HCT116 (cell line): ENCODE results near the gene CNST. TPM values are rescaled to one million over a fixed set of nuclear protein-coding genes. Genes with fewer than 3 reads are reported as not detected.

Experiments
- ATAC-seq: fragments of 200-7000 bp; cut with Tn5 transposase; 2 replicates; pipeline ENCODE4 v1.9.1; 2020; ENCODE audit warnings: mild to moderate bottlenecking, moderate library complexity
- BruUV-seq: library from RNA; stranded (reverse); fragments of 400-500 nt; replicated peaks from 2 replicates; lab custom pipeline; 2021; lab: Mats Ljungman, UMichigan
- CTCF ChIA-PET: fragments of 300-600 bp; sonication (Branson Sonifier 250); formaldehyde crosslinking; loops from one replicate; lab custom pipeline; 2021; ENCODE audit warnings: antibody characterized with exemption; lab: Charles Lee
- POLR2A ChIA-PET: fragments of 300-600, 350-600 bp; sonication (Branson Sonifier 250); formaldehyde crosslinking; loops from one replicate; lab custom pipeline; 2021; ENCODE audit warnings: antibody characterized with exemption; lab: Charles Lee
- RAD21 ChIA-PET, 2 experiments: fragments of 300-600 bp; sonication (Branson Sonifier 250); formaldehyde crosslinking; loops; one replicate each; lab custom pipeline; 2023; ENCODE audit warnings: low total read pairs in 2 of 2; ENCODE audit not compliant: uncharacterized antibody in 2 of 2, unreplicated experiment in 2 of 2, low non-redundant PET in 1 of 2; lab: Charles Lee
- DNase-seq: peaks from one replicate; pipeline ENCODE4 v3.0.0-alpha.2; 2010; ENCODE audit warnings: low read depth, low spot score
- H2AFZ ChIP-seq: fragments of 200-600 bp; shearing (Covaris generic), sonication (generic); 2 replicates; pipeline ENCODE4 v1.6.1; 2017; ENCODE audit warnings: low read depth, mixed run types, mixed read lengths, antibody characterized with exemption, low read length; ENCODE audit not compliant: poor library complexity, severe bottlenecking
- H3K27ac ChIP-seq: 2 replicates; pipeline ENCODE4 v1.5.1; 2012; ENCODE audit warnings: low read depth, low read length
- H3K27me3 ChIP-seq: fragments of 200-600 bp; sonication (generic); 2 replicates; pipeline ENCODE4 v1.6.1; 2016; ENCODE audit warnings: mixed run types, low read length, mixed read lengths; ENCODE audit not compliant: insufficient read depth
- H3K36me3 ChIP-seq, 2 experiments: fragments of 200-500 bp in 1 of 2; fragments of 200-600 bp in 1 of 2; sonication (Bioruptor generic) in 1 of 2; sonication (generic) in 1 of 2; 2 replicates each; pipeline versions ENCODE4 v1.5.1 to v1.6.1; 2014 to 2016; ENCODE audit warnings: low read length in 2 of 2, inconsistent platforms in 1 of 2, mixed read lengths in 1 of 2, mixed run types in 1 of 2; ENCODE audit not compliant: insufficient read depth in 2 of 2, control insufficient read depth in 1 of 2
- H3K4me1 ChIP-seq, 2 experiments: fragments of 200-600 bp in 1 of 2; sonication (generic) in 1 of 2; 2 replicates each; pipeline versions ENCODE4 v1.5.1 to v1.6.1; 2012 to 2017; ENCODE audit warnings: low read length in 2 of 2, inconsistent platforms in 1 of 2, mild to moderate bottlenecking in 1 of 2, mixed read lengths in 1 of 2, mixed run types in 1 of 2, moderate library complexity in 1 of 2; ENCODE audit not compliant: insufficient read depth in 2 of 2, control insufficient read depth in 1 of 2
- H3K4me2 ChIP-seq: fragments of 200-600 bp; sonication (generic); 2 replicates; pipeline ENCODE4 v1.6.1; 2017; ENCODE audit warnings: mixed run types, low read length, mixed read lengths
- H3K4me3 ChIP-seq, 2 experiments: fragments of 200-600 bp in 1 of 2; sonication (generic) in 1 of 2; replicated peaks in 1 of 2; 2 replicates each; pipeline ENCODE4 v1.5.1; 2011 to 2016; ENCODE audit warnings: low read length in 2 of 2, control low read depth in 1 of 2, low read depth in 1 of 2, mild to moderate bottlenecking in 1 of 2, mixed read lengths in 1 of 2, mixed run types in 1 of 2
- H3K79me2 ChIP-seq: fragments of 200-600 bp; sonication (generic); 2 replicates; pipeline ENCODE4 v1.6.1; 2017; ENCODE audit warnings: mild to moderate bottlenecking, mixed run types, low read length, moderate library complexity, mixed read lengths; ENCODE audit not compliant: insufficient read depth
- H3K9ac ChIP-seq: fragments of 200-600 bp; sonication (generic); 2 replicates; pipeline ENCODE4 v1.6.1; 2016; ENCODE audit warnings: low read length, mixed read lengths
- H3K9me2 ChIP-seq: fragments of 200-600 bp; sonication (generic), shearing (Covaris generic); 2 replicates; pipeline ENCODE4 v1.6.1; 2017; ENCODE audit warnings: mixed run types, mild to moderate bottlenecking, moderate library complexity; ENCODE audit not compliant: insufficient read depth
- H3K9me3 ChIP-seq, 2 experiments: fragments of 200-500 bp in 1 of 2; fragments of 200-600 bp in 1 of 2; sonication (Bioruptor generic) in 1 of 2; sonication (generic) in 1 of 2; 2 replicates each; pipeline ENCODE4 v1.6.1; 2014 to 2017; ENCODE audit warnings: low read length in 2 of 2, mixed read lengths in 2 of 2, inconsistent platforms in 1 of 2, low read depth in 1 of 2, mild to moderate bottlenecking in 1 of 2, mixed run types in 1 of 2, moderate library complexity in 1 of 2; ENCODE audit not compliant: control insufficient read depth in 1 of 2, insufficient read depth in 1 of 2
- H4K20me1 ChIP-seq: fragments of 200-600 bp; sonication (generic), shearing (Covaris generic); 2 replicates; pipeline ENCODE4 v1.6.1; 2017; ENCODE audit warnings: mixed run types, mild to moderate bottlenecking, moderate library complexity; ENCODE audit not compliant: insufficient read depth
- CBX3 ChIP-seq: IDR thresholded peaks from 2 replicates; pipeline ENCODE4 v1.6.1; 2012; ENCODE audit warnings: low read depth
- CEBPB ChIP-seq: IDR thresholded peaks from 2 replicates; pipeline ENCODE4 v1.6.1; 2012; ENCODE audit warnings: low read depth
- ELF1 ChIP-seq: IDR thresholded peaks from 2 replicates; pipeline ENCODE4 v1.6.1; 2012; ENCODE audit warnings: low read depth, borderline replicate concordance
- EZH2 ChIP-seq: fragments of 200-600 bp; sonication (generic); IDR thresholded peaks from 2 replicates; pipeline ENCODE4 v1.6.1; 2017; ENCODE audit warnings: antibody characterized with exemption, mixed run types
- EZH2phosphoT487 ChIP-seq: fragments of 200-600 bp; IDR thresholded peaks from 2 replicates; pipeline ENCODE4 v1.6.1; 2018; ENCODE audit warnings: antibody characterized with exemption, borderline replicate concordance
- FOSL1 ChIP-seq: IDR thresholded peaks from 2 replicates; pipeline ENCODE4 v1.6.1; 2012; ENCODE audit warnings: low read depth
- JUND ChIP-seq: IDR thresholded peaks from 2 replicates; pipeline ENCODE4 v1.6.1; 2012
- POLR2AphosphoS5 ChIP-seq: IDR thresholded peaks from 2 replicates; pipeline ENCODE4 v1.6.1; 2011; ENCODE audit warnings: mild to moderate bottlenecking, low read depth, low read length, moderate library complexity
- RAD21 ChIP-seq: IDR thresholded peaks from 2 replicates; pipeline ENCODE4 v1.6.1; 2012; ENCODE audit warnings: low read depth, mild to moderate bottlenecking
- SIN3A ChIP-seq: IDR thresholded peaks from 2 replicates; pipeline ENCODE4 v1.6.1; 2012; ENCODE audit warnings: low read depth
- SP1 ChIP-seq: IDR thresholded peaks from 2 replicates; pipeline ENCODE4 v1.6.1; 2012; ENCODE audit warnings: low read depth
- SRF ChIP-seq: IDR thresholded peaks from 2 replicates; pipeline ENCODE4 v1.6.1; 2012; ENCODE audit warnings: low read depth
- intact Hi-C: fragments of 100-400 bp; cut with micrococcal nuclease; formaldehyde crosslinking; loops from 2 replicates; pipeline ENCODE4 v1.10.0; 2022
- total RNA-seq: library from RNA; stranded (reverse); gene quantifications from one replicate; pipeline ENCODE4 v1.2.1, GENCODE V29; 2021; ENCODE audit not compliant: unreplicated experiment
- TF ChIP-seq, protein P1 (sequence below): IDR thresholded peaks from 2 replicates; pipeline ENCODE4 v1.6.1; 2012
- TF ChIP-seq, protein P2 (sequence below), 3 experiments: fragments of 200-600 bp in 1 of 3; sonication (generic) in 1 of 3; IDR thresholded peaks in 2 of 3; conservative IDR thresholded peaks in 1 of 3; 2 replicates each; pipeline ENCODE4 v1.5.1; 2012 to 2017; ENCODE audit warnings: low read depth in 2 of 3, low read length in 2 of 3, antibody characterized with exemption in 1 of 3, borderline replicate concordance in 1 of 3, control low read depth in 1 of 3, mild to moderate bottlenecking in 1 of 3, mixed read lengths in 1 of 3, mixed run types in 1 of 3, moderate library complexity in 1 of 3; ENCODE audit not compliant: insufficient read depth in 1 of 3
- TF ChIP-seq, protein P3 (sequence below): IDR thresholded peaks from 2 replicates; pipeline ENCODE4 v1.6.1; 2012
- TF ChIP-seq, protein P4 (sequence below): IDR thresholded peaks from 2 replicates; pipeline ENCODE4 v1.6.1; 2012; ENCODE audit warnings: low read depth

Gene CNST
- total RNA-seq, 1 experiment from 2014 or later, result 13.5 TPM

DNA sequence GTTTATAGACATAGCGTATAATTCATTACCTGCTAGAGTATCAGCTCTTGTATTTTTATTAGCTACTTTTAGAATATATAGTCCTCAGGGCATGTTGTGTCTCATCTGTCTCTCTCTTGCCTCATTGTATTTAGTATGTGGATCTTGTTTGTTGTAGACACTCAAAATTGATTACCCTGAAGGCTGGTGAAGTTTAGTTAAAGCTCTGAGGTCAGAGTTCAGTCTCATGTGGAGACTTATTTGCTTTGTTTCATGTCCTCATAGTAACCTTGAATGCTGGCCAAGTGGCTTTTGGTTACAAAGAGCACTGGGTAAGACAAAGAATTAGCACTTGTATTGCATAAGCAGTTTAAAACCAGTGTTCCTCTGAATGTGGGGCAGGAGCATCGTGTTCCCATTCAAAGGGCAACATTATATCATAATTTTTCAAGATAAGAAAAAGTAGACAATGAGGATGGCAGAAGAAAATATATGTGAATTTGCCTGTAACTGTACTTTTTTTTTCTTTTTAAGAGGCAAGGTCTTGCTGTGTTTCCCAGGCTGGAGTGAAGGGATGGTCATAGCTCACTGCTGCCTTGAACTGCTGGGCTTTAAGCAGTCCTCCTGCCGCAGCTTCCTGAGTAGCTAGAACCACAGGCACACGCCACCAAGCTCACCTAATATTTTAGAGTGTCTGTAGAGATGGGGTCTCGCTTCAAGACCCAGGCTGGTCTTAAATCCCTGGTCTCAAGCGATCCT is 17.4 kb downstream of the CNST start:
- intact Hi-C loops, result no loop called here
- no peaks in the 10 kb centered on the region for H3K4me1 ChIP-seq
- ATAC-seq, result no peak

DNA sequence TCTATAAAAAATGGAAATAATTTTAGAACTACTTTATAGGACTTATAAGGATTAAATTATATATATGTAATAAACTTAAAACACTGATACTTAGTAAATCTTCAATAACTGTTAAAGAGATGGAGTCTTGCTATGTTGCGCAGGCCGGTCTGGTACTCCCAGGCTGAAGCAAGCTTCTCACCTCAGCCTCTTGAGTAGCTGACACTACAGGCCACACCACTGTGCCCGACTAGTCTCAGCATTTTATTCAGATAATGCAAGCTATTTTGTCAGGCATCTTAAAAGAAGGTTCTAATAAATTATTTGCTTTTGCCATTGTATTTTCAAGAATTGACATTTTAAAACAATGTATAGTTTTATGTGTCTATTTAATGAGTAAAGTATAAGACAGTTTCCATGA is 20.8 kb downstream of the CNST start:
- intact Hi-C loops, result no loop called here
- ChIA-PET CTCF (no interaction called here), POLR2A (no interaction called here), RAD21 (no interaction called here)
- Histone ChIP-seq H3K4me1 (no peaks in the 10 kb centered on the region), H4K20me1 (no peaks in the 10 kb centered on the region), H3K27me3 (no peaks in the 10 kb centered on the region), H3K79me2 (peaks cover 3% of the 10 kb centered on the region), H3K36me3 (no peaks in the 10 kb centered on the region), H3K9me2 (no peaks in the 10 kb centered on the region), H2AFZ (no peak overlapping the region), H3K27ac (no peak overlapping the region), H3K4me2 (no peak overlapping the region), H3K9ac (no peak overlapping the region), H3K9me3 (no peaks in the 10 kb centered on the region), H3K4me3 (no peak overlapping the region)
- no TSS peak for BruUV-seq
- no peak for ATAC-seq
- DNase-seq, result no peak
- TF ChIP-seq SP1 (no peak), RAD21 (no peak), POLR2AphosphoS5 (no peak), CEBPB (no peak), SIN3A (no peak), EZH2phosphoT487 (no peak), FOSL1 (no peak), EZH2 (no peak), CBX3 (no peak), JUND (no peak), ELF1 (no peak), SRF (no peak)
- TF ChIP-seq, protein P1, sequence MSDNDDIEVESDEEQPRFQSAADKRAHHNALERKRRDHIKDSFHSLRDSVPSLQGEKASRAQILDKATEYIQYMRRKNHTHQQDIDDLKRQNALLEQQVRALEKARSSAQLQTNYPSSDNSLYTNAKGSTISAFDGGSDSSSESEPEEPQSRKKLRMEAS, result no peak
- TF ChIP-seq, protein P2, sequence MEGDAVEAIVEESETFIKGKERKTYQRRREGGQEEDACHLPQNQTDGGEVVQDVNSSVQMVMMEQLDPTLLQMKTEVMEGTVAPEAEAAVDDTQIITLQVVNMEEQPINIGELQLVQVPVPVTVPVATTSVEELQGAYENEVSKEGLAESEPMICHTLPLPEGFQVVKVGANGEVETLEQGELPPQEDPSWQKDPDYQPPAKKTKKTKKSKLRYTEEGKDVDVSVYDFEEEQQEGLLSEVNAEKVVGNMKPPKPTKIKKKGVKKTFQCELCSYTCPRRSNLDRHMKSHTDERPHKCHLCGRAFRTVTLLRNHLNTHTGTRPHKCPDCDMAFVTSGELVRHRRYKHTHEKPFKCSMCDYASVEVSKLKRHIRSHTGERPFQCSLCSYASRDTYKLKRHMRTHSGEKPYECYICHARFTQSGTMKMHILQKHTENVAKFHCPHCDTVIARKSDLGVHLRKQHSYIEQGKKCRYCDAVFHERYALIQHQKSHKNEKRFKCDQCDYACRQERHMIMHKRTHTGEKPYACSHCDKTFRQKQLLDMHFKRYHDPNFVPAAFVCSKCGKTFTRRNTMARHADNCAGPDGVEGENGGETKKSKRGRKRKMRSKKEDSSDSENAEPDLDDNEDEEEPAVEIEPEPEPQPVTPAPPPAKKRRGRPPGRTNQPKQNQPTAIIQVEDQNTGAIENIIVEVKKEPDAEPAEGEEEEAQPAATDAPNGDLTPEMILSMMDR (IDR thresholded peaks at IDR 0.05 in 2 of 3, conservative IDR thresholded peaks at IDR 0.05 in 1 of 3; ENCODE audit: borderline replicate concordance in 1 of 3, insufficient read depth in 1 of 3, low read depth in 2 of 3, low read length in 2 of 3), result no peak
- TF ChIP-seq, protein P3, sequence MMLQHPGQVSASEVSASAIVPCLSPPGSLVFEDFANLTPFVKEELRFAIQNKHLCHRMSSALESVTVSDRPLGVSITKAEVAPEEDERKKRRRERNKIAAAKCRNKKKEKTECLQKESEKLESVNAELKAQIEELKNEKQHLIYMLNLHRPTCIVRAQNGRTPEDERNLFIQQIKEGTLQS, result no peak
- TF ChIP-seq, protein P4, sequence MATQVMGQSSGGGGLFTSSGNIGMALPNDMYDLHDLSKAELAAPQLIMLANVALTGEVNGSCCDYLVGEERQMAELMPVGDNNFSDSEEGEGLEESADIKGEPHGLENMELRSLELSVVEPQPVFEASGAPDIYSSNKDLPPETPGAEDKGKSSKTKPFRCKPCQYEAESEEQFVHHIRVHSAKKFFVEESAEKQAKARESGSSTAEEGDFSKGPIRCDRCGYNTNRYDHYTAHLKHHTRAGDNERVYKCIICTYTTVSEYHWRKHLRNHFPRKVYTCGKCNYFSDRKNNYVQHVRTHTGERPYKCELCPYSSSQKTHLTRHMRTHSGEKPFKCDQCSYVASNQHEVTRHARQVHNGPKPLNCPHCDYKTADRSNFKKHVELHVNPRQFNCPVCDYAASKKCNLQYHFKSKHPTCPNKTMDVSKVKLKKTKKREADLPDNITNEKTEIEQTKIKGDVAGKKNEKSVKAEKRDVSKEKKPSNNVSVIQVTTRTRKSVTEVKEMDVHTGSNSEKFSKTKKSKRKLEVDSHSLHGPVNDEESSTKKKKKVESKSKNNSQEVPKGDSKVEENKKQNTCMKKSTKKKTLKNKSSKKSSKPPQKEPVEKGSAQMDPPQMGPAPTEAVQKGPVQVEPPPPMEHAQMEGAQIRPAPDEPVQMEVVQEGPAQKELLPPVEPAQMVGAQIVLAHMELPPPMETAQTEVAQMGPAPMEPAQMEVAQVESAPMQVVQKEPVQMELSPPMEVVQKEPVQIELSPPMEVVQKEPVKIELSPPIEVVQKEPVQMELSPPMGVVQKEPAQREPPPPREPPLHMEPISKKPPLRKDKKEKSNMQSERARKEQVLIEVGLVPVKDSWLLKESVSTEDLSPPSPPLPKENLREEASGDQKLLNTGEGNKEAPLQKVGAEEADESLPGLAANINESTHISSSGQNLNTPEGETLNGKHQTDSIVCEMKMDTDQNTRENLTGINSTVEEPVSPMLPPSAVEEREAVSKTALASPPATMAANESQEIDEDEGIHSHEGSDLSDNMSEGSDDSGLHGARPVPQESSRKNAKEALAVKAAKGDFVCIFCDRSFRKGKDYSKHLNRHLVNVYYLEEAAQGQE, result no peak

More for the DNA sequence above, 17.4 kb downstream of the CNST start:
- no peaks in the 10 kb centered on the region for H3K9me3 ChIP-seq
- H2AFZ ChIP-seq, result no peak overlapping the region
- peaks cover 23% of the 10 kb centered on the region for H3K79me2 ChIP-seq
- no peaks in the 10 kb centered on the region for H4K20me1 ChIP-seq
- ChIA-PET POLR2A (no interaction called here), RAD21 (no interaction called here), CTCF (no interaction called here)
- no peak overlapping the region for H3K27ac ChIP-seq
- no peak for DNase-seq
- H3K4me3 ChIP-seq, result no peak overlapping the region
- no peak for TF ChIP-seq SP1
- TF ChIP-seq CEBPB, result no peak
- H3K9ac ChIP-seq, result no peak overlapping the region
- no TSS peak for BruUV-seq
- no peaks in the 10 kb centered on the region for H3K9me2 ChIP-seq
- H3K4me2 ChIP-seq, result no peak overlapping the region
- no peaks in the 10 kb centered on the region for H3K36me3 ChIP-seq
- H3K27me3 ChIP-seq, result no peaks in the 10 kb centered on the region
